Measurements from ENCODE around the gene TUBGCP2.

TUBGCP2 gene

DNA sequence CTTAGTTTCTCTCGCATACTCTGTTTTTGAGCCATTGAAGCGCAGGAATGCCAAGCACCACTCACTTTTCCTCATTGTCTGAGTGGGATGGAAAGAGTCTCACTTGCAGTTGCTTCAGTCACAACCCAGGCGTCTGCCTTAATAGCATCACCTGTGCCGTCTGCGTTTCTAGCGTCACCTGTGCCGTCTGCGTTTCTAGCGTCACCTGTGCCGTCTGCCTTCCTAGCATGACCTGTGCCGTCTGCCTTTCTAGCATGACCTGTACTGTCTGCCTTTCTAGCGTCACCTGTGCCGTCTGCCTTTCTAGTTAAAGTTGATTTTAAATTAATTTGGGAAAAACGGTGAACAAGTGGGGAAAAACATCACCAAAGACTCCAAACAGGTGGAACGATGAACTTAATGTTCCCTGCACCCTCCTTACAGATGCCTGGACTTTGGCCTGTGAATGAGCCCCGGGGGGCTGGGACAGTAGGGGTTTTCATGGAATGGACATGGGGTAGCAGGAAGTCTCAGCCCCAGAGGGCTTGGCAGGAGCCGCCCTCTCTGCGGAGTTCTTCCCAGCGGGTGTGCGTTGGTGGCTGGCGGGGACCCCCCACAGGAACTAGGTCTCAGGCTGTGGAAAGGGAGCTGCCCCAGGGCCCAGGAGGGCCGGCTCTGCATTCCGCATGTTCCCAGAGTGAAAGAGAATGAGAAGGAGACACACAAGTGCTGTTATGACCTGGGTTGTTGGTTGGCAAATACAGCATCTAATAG is 3.5 kb upstream of the TUBGCP2 start:
- Histone ChIP-seq H3K36me3 (ENCODE audit: control insufficient read depth, low read length) (peaks cover 39% of the 10 kb centered on the region), H3K9me2 (replicated peaks; ENCODE audit: control insufficient read depth, low read length) (no peaks in the 10 kb centered on the region), H4K20me1 (ENCODE audit: control insufficient read depth, insufficient read depth, low read depth, low read length) (peaks cover 11% of the 10 kb centered on the region), H3K27ac (ENCODE audit: low read depth, low read length) (no peak overlapping the region), H3K4me3 (ENCODE audit: low read length) (no peak overlapping the region), H3F3A (ENCODE audit: control insufficient read depth, insufficient read depth) (no peaks in the 10 kb centered on the region), H3K79me2 (ENCODE audit: control insufficient read depth, low read length) (peaks cover 20% of the 10 kb centered on the region), H3K4me1 (ENCODE audit: control insufficient read depth, low read length) (peaks cover 17% of the 10 kb centered on the region), H3K4me2 (ENCODE audit: low read length) (no peak overlapping the region), H3K27me3 (ENCODE audit: control insufficient read depth, low read length) (no peaks in the 10 kb centered on the region), H3K9me3 (ENCODE audit: control insufficient read depth, insufficient read depth, low read length) (no peaks in the 10 kb centered on the region)
- TF ChIP-seq, protein P1, sequence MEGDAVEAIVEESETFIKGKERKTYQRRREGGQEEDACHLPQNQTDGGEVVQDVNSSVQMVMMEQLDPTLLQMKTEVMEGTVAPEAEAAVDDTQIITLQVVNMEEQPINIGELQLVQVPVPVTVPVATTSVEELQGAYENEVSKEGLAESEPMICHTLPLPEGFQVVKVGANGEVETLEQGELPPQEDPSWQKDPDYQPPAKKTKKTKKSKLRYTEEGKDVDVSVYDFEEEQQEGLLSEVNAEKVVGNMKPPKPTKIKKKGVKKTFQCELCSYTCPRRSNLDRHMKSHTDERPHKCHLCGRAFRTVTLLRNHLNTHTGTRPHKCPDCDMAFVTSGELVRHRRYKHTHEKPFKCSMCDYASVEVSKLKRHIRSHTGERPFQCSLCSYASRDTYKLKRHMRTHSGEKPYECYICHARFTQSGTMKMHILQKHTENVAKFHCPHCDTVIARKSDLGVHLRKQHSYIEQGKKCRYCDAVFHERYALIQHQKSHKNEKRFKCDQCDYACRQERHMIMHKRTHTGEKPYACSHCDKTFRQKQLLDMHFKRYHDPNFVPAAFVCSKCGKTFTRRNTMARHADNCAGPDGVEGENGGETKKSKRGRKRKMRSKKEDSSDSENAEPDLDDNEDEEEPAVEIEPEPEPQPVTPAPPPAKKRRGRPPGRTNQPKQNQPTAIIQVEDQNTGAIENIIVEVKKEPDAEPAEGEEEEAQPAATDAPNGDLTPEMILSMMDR (IDR thresholded peaks at IDR 0.05; ENCODE audit: low read depth, low read length, poor library complexity, severe bottlenecking): no peak
- no peak for TF ChIP-seq EZH2phosphoT487 (IDR thresholded peaks at IDR 0.05; ENCODE audit: borderline replicate concordance, low read length)

GRCh38 chr10:133311570-133311969 is 2.9 kb upstream of the TUBGCP2 start:
- no peak overlapping the region for H3K4me2 ChIP-seq (ENCODE audit: low read length)
- H3K79me2 ChIP-seq (ENCODE audit: control insufficient read depth, low read length): peaks cover 27% of the 10 kb centered on the region
- no peaks in the 10 kb centered on the region for H3K9me3 ChIP-seq (ENCODE audit: control insufficient read depth, insufficient read depth, low read length)
- H3K9me2 ChIP-seq (replicated peaks; ENCODE audit: control insufficient read depth, low read length): no peaks in the 10 kb centered on the region
- no peak overlapping the region for H3K27ac ChIP-seq (ENCODE audit: low read depth, low read length)
- H4K20me1 ChIP-seq (ENCODE audit: control insufficient read depth, insufficient read depth, low read depth, low read length): peaks cover 16% of the 10 kb centered on the region
- no peaks in the 10 kb centered on the region for H3K27me3 ChIP-seq (ENCODE audit: control insufficient read depth, low read length)
- TF ChIP-seq, protein P1 (IDR thresholded peaks at IDR 0.05; ENCODE audit: low read depth, low read length, poor library complexity, severe bottlenecking): no peak
- TF ChIP-seq EZH2phosphoT487 (IDR thresholded peaks at IDR 0.05; ENCODE audit: borderline replicate concordance, low read length): no peak
- peaks cover 21% of the 10 kb centered on the region for H3K4me1 ChIP-seq (ENCODE audit: control insufficient read depth, low read length)
- H3K36me3 ChIP-seq (ENCODE audit: control insufficient read depth, low read length): peaks cover 39% of the 10 kb centered on the region
- no peak overlapping the region for H3K4me3 ChIP-seq (ENCODE audit: low read length)
- no peaks in the 10 kb centered on the region for H3F3A ChIP-seq (ENCODE audit: control insufficient read depth, insufficient read depth)

DNA sequence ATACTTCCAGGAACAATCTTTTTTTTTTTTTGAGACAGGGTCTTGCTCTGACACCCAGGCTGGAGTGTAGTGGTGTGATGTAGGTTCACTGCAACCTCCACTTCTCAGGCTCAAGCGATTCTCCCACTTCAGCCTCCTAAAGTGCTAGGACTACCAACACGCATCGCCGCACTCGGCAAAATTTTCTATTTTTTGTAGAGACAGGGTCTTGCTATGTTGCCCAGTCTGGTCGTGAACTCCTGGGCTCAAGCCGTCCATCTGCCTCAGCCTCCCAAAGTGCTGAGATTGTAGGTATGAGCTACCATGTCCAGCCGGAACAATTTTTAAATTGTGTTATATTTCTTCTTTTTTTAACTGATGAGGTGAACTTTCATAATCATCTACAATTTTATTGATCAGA is 2.1 kb upstream of the TUBGCP2 start:
- no peaks in the 10 kb centered on the region for H3F3A ChIP-seq (ENCODE audit: control insufficient read depth, insufficient read depth)
- H4K20me1 ChIP-seq (ENCODE audit: control insufficient read depth, insufficient read depth, low read depth, low read length): peaks cover 16% of the 10 kb centered on the region
- H3K79me2 ChIP-seq (ENCODE audit: control insufficient read depth, low read length): peaks cover 34% of the 10 kb centered on the region
- no peaks in the 10 kb centered on the region for H3K27me3 ChIP-seq (ENCODE audit: control insufficient read depth, low read length)
- no peak overlapping the region for H3K4me3 ChIP-seq (ENCODE audit: low read length)
- TF ChIP-seq EZH2phosphoT487 (IDR thresholded peaks at IDR 0.05; ENCODE audit: borderline replicate concordance, low read length): no peak
- TF ChIP-seq, protein P1 (IDR thresholded peaks at IDR 0.05; ENCODE audit: low read depth, low read length, poor library complexity, severe bottlenecking): no peak
- peaks cover 21% of the 10 kb centered on the region for H3K4me1 ChIP-seq (ENCODE audit: control insufficient read depth, low read length)
- H3K4me2 ChIP-seq (ENCODE audit: low read length): no peak overlapping the region
- H3K36me3 ChIP-seq (ENCODE audit: control insufficient read depth, low read length): peaks cover 39% of the 10 kb centered on the region
- H3K27ac ChIP-seq (ENCODE audit: low read depth, low read length): no peak overlapping the region
- H3K9me2 ChIP-seq (replicated peaks; ENCODE audit: control insufficient read depth, low read length): no peaks in the 10 kb centered on the region
- no peaks in the 10 kb centered on the region for H3K9me3 ChIP-seq (ENCODE audit: control insufficient read depth, insufficient read depth, low read length)
